Ishikawa (cell line): Measurements from ENCODE around the gene POLA2.

Experiments used
- CEBPB ChIP-seq: IDR thresholded peaks from 2 replicates; pipeline ENCODE4 v1.6.1; 2012
- CREB1 ChIP-seq: IDR thresholded peaks from 2 replicates; pipeline ENCODE4 v1.6.1; 2012; ENCODE audit warnings: low read depth
- EGR1 ChIP-seq: IDR thresholded peaks from 2 replicates; pipeline ENCODE4 v1.6.1; 2012
- EP300 ChIP-seq: IDR thresholded peaks from 2 replicates; pipeline ENCODE4 v1.6.1; 2012; ENCODE audit warnings: borderline replicate concordance
- FOXM1 ChIP-seq: IDR thresholded peaks from 2 replicates; pipeline ENCODE4 v1.6.1; 2012; ENCODE audit warnings: low read depth, borderline replicate concordance
- NFIC ChIP-seq: IDR thresholded peaks from 2 replicates; pipeline ENCODE4 v1.6.1; 2012
- RAD21 ChIP-seq: IDR thresholded peaks from 2 replicates; pipeline ENCODE4 v1.6.1; 2012; ENCODE audit warnings: low read depth
- TAF1 ChIP-seq: IDR thresholded peaks from 2 replicates; pipeline ENCODE4 v1.6.1; 2012; ENCODE audit warnings: low read depth, mild to moderate bottlenecking
- TCF12 ChIP-seq: IDR thresholded peaks from 2 replicates; pipeline ENCODE4 v1.6.1; 2012; ENCODE audit warnings: low read depth
- TEAD4 ChIP-seq: IDR thresholded peaks from 2 replicates; pipeline ENCODE4 v1.6.1; 2012
- YY1 ChIP-seq: IDR thresholded peaks from 2 replicates; pipeline ENCODE4 v1.6.1; 2012; ENCODE audit warnings: low read depth
- ZBTB7A ChIP-seq: IDR thresholded peaks from 2 replicates; pipeline ENCODE4 v1.6.1; 2012; ENCODE audit warnings: low read depth
- TF ChIP-seq, protein P1 (sequence below): IDR thresholded peaks from 2 replicates; pipeline ENCODE4 v1.6.1; 2012; ENCODE audit warnings: low read depth, mild to moderate bottlenecking
- TF ChIP-seq, protein P2 (sequence below): IDR thresholded peaks from 2 replicates; pipeline ENCODE4 v1.6.1; 2012
- TF ChIP-seq, protein P3 (sequence below): IDR thresholded peaks from 2 replicates; pipeline ENCODE4 v1.6.1; 2012

The POLA2 gene

DNA sequence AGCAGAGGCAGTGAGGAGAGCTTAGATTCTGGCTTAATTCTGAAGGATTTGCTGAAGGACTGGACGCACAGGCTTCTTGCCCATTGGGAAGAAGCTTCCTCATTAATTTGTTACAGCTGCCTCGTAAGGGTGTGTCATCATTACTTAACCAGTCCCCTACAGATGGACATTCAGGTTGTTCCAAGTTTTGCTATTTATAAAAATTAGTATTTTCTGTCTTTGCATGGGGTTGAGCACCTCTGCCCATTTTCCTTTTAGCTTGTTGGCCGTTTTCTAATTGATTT lies 41.9 kb upstream of the POLA2 start:
- TF ChIP-seq FOXM1 (no peak), YY1 (no peak), TAF1 (no peak), TCF12 (no peak), CREB1 (no peak), RAD21 (no peak), NFIC (no peak)
- TF ChIP-seq, protein P1, sequence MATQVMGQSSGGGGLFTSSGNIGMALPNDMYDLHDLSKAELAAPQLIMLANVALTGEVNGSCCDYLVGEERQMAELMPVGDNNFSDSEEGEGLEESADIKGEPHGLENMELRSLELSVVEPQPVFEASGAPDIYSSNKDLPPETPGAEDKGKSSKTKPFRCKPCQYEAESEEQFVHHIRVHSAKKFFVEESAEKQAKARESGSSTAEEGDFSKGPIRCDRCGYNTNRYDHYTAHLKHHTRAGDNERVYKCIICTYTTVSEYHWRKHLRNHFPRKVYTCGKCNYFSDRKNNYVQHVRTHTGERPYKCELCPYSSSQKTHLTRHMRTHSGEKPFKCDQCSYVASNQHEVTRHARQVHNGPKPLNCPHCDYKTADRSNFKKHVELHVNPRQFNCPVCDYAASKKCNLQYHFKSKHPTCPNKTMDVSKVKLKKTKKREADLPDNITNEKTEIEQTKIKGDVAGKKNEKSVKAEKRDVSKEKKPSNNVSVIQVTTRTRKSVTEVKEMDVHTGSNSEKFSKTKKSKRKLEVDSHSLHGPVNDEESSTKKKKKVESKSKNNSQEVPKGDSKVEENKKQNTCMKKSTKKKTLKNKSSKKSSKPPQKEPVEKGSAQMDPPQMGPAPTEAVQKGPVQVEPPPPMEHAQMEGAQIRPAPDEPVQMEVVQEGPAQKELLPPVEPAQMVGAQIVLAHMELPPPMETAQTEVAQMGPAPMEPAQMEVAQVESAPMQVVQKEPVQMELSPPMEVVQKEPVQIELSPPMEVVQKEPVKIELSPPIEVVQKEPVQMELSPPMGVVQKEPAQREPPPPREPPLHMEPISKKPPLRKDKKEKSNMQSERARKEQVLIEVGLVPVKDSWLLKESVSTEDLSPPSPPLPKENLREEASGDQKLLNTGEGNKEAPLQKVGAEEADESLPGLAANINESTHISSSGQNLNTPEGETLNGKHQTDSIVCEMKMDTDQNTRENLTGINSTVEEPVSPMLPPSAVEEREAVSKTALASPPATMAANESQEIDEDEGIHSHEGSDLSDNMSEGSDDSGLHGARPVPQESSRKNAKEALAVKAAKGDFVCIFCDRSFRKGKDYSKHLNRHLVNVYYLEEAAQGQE, result no peak
- TF ChIP-seq, protein P2, sequence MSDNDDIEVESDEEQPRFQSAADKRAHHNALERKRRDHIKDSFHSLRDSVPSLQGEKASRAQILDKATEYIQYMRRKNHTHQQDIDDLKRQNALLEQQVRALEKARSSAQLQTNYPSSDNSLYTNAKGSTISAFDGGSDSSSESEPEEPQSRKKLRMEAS, result no peak

DNA sequence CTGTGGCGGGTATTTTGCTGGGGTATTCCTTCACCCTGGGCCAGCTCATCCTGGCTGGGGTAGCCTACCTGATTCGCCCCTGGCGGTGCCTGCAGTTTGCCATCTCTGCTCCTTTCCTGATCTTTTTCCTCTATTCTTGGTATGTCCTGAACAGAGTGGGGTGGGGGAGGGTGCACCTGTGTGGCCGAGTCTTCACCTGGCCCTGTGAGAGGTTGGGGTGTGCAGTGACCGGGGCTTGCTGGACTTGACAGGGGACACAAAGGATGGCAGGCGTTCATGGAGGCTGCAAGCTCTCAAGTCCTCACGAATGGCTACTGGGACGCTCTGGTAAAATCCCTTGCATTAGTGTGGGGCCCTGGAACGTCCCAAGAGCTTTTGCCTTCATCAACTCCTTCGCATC lies 40.7 kb upstream of the POLA2 start:
- TF ChIP-seq ZBTB7A, result no peak
- TF ChIP-seq NFIC, result no peak
- TF ChIP-seq RAD21, result no peak
- TF ChIP-seq FOXM1, result no peak
- TF ChIP-seq CREB1, result no peak
- no peak for TF ChIP-seq EP300
- no peak for TF ChIP-seq YY1
- no peak for TF ChIP-seq EGR1
- TF ChIP-seq, protein P2, result no peak
- TF ChIP-seq TAF1, result no peak
- TF ChIP-seq, protein P3, sequence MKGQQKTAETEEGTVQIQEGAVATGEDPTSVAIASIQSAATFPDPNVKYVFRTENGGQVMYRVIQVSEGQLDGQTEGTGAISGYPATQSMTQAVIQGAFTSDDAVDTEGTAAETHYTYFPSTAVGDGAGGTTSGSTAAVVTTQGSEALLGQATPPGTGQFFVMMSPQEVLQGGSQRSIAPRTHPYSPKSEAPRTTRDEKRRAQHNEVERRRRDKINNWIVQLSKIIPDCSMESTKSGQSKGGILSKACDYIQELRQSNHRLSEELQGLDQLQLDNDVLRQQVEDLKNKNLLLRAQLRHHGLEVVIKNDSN, result no peak
- no peak for TF ChIP-seq TEAD4
- TF ChIP-seq, protein P1, result no peak
- no peak for TF ChIP-seq TCF12
- TF ChIP-seq CEBPB, result no peak

DNA sequence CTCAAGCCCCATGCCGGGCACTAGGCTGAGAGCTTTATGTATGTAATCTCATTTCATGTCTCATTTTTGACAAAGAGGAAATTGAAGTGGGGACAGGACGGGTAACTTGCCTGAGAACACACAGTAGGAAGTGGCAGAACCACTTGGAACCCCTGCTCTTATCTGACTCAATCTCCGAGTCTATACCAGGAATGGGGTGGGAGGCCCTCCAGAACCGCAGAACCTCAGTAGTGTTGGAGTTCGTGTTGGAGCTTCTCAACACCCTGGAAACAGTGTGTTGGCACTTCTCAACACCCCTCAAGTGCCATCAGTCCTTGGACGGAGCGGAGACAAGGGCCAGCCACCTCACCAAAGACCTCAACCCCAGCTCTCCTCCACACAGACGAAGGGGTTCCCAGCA lies 38.8 kb upstream of the POLA2 start:
- TF ChIP-seq YY1 (no peak), CEBPB (no peak), TAF1 (no peak), ZBTB7A (no peak)

DNA sequence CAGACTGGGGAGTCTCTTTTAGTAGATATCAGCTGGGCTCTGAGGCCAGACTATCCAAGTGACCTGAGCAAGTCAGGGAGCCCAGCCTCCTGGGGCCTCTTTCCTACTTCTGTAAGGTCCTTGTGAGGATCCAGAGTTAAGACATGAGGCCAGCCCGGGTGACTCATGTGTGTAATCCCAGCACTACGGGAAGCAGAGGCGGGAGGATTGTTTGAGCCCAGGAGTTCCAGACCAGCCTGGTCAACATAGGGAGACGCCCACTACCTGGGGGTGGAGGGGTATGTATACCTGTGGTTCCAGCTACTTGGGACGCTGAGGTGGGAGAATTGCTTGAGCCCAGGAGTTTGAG lies 36.9 kb upstream of the POLA2 start:
- TF ChIP-seq, protein P3, result no peak
- no peak for TF ChIP-seq TAF1
- no peak for TF ChIP-seq CEBPB
- TF ChIP-seq, protein P1, result no peak
- no peak for TF ChIP-seq TEAD4
- no peak for TF ChIP-seq CREB1
- no peak for TF ChIP-seq EP300
- no peak for TF ChIP-seq RAD21
- TF ChIP-seq ZBTB7A, result no peak
- no peak for TF ChIP-seq YY1
- no peak for TF ChIP-seq TCF12
- TF ChIP-seq EGR1, result no peak
- TF ChIP-seq FOXM1, result no peak
- no peak for TF ChIP-seq NFIC
- TF ChIP-seq, protein P2, result no peak

DNA sequence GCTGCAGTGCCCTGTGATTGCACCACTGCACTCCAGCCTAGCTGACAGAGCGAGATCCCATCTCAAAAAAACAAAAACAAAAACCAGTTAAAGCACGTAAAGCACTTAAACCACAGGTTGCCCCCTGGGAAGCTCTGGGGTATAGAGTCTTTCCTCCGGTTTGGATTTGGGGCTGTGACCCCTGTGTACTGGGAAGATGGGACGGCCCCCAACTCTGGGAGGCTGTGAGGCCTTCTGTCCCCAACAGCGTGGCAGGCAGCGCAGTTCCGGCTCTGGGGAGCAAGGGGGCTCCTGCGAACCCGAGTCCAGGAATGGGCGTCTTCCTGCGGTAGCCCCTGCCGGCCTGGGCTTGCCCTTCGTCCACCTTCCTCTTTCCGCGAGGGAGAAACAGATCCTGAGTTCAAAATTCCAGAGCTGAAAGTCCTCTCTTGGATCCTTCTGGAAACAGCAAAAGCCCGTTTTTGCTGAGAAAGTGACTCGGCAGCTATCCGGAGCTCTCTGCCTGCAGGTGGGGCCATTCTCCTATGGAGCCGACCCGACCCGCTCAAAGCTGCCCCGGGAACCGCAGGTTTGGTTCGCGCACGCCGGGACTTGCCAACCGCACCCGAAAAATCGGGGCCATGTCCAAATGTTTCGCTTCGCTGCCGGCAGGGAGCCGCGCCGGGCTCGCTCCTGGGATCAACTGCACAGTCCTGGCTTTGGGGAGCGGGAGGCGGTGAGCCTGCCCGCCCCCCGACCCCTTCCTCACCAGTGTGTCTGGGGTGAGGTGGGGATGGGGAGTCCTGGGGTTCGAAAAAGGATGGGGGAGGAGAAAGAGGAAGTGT lies 36.3 kb upstream of the POLA2 start:
- TF ChIP-seq EGR1, result no peak
- TF ChIP-seq CEBPB, result no peak
- TF ChIP-seq TCF12, result no peak
- TF ChIP-seq, protein P3, result no peak
- TF ChIP-seq ZBTB7A, result no peak
